ENCODE measurements around the gene SHC3.

SHC3 gene

DNA sequence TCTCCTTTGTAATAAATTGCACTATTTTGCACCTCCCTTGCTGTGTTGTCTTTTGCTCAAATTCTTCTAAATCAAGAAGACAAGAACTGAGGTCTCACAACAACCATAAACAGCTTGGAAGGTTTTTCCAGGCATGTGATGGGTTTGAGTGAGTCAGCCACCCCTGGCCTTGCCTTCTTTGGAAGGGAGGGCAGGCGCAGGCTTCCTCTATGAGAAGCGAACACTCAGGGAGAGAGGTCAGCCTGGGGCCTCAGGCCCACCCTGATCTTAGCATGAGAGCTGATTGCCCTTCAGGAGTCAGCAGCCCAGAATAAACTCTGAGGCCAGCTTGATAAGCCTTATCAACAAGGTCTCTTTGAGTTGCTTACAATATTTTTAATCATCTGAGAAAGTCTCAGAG is 155.7 kb downstream of the SHC3 start:
- no peak for DNase-seq (ENCODE audit: low read depth)

DNA sequence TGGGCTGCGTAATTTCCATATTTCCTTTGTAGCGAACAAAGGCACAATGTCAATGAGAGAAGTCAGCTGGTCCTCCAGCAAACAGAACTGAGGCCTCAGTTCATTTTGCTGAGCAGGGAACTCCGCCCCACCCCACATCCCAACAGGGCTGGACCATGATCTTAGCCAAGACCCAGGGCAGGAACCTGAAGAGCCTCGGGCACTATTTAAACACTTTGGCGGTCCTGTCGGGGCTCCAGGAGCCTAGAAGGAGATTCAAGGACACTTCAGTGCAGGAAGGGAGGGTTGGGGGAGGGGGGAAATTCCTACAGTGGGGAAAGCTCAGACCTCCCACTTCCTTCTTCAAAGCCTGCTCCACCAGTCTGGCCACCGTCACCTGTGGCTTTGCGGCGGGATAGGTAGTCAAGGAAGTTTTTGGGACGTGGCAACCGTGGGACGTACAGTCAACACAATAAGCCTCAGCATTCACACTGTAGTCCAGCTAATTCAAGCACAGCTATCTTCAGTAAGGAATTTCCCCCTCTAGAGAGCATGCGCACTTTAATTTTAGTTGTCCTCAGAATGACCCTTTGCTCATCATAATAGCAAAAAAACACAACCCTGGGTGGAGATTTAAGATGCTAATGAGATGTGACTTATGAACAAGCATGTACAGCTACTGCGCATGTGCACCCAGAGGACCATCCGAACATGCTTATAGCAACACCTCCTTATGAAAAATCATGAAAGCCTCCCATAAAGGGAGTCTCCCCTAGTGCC is 156.4 kb downstream of the SHC3 start:
- DNase-seq (ENCODE audit: low read depth), result no peak

GRCh38 chr9:89021154-89021803 is 157.3 kb downstream of the SHC3 start:
- DNase-seq (ENCODE audit: low read depth), result no peak

DNA sequence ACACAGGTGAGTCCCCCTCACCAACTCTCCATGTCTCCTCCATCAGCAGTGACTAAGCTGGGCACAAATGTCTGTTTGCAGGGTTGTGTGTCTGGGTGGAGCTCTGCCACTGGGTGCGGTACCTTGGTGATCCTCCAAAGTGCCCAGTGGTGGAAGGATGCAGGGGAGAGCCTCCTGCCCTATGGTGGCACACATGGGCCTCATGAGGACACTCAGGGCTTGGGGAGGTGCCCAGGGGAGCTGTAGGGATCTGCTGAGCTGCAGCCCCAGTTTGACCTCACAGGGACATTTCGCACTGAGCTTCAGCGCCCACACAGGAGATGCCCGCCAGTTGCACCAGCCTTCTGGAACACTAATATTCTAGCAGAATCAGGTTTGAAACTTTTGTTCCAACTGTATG is 157.9 kb downstream of the SHC3 start:
- no peak for DNase-seq (ENCODE audit: low read depth)

- DNase-seq (ENCODE audit: low read depth), result no peak
Measured at GRCh38 chr9:89015336-89015735, 163.3 kb downstream of the SHC3 start.

DNA sequence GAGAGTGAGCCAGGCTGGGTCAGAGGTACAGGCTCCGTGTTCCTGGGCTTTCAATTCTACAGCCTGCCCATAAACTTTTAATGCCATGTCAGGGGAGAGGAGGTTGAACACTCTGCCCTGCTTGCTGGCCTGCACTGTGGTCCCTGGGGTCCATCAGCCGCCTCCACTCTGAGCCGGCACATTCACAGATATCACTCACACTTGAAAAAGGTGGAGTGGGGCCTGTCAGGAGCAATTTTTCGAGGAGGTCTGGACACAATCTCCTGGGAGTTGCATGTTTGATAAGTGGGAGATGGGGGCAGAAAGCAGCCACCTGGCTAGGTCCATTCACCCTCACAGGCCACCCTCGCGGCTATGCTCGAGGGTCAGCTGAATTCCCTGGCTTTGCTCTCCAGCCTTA is 164.5 kb downstream of the SHC3 start:
- DNase-seq (ENCODE audit: low read depth), result no peak

DNA sequence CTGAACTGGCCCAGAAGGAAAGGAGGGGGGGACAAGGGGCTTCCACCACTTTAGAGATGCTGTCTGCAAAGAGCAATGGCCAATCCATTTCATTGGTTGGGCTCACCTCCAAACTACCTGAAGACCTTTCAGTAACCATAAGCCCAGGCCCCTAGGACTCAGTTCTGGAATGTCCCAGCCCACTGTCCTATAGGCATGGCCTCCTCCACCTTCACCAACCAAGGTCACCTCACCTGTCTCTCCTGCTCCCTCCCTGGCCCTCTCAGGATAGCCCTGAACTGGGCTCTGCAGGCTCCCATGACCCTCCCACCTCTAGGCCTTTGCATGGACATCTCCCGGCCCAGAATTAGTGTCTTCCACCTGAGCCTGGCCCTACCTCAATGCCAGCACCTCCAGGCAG is 165.0 kb downstream of the SHC3 start:
- no peak for DNase-seq (ENCODE audit: low read depth)

- DNase-seq (ENCODE audit: low read depth), result no peak
Measured at GRCh38 chr9:89012294-89013042, 166.2 kb downstream of the SHC3 start.

DNA sequence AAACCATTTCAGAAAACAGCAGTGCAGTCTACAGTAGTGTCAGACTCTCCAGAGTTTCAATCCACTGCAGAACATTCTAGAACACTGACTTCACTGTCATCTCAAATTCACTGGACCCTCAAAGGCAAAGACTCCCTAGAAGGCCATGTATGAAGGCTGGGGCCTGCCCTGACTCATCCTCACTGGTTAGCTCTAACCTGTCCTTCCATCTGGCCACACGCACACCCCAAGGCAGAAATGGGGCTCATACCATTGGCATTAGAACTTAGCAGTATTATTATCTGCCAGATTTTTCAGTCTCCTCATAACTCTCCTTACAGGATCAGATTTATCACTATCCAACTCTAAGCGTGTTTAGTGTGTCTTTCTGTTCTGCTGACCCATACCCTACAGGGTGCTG is 166.9 kb downstream of the SHC3 start:
- DNase-seq (ENCODE audit: low read depth), result no peak

DNA sequence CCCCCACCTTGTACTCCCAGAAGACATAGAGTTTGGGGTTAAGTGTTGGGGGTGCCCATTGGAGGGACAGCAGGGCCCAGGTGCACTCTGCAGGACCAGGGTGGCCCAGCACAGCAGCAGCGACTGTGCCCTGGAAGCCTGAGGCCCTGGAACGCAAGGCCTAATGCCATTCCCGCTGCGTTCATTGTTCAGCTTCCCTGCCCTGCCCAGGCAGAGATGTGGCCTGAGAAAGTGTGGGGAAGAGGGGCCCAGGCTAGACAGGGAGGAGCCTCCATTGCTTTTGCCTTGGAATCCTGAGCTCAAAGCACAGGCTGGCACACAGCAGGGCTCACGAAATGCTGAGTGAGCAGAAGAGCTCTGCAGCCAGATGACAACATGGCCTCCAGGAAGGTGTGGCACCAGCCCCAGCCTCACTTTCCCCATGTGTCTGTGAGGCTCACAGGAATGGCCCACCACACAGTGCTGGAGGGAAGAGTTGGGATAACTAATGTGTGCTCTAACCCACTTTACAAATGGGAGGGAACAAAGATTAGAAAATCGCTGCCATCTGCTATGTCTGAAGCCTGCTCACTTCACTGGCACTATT is 168.0 kb downstream of the SHC3 start:
- DNase-seq (ENCODE audit: low read depth), result no peak

DNA sequence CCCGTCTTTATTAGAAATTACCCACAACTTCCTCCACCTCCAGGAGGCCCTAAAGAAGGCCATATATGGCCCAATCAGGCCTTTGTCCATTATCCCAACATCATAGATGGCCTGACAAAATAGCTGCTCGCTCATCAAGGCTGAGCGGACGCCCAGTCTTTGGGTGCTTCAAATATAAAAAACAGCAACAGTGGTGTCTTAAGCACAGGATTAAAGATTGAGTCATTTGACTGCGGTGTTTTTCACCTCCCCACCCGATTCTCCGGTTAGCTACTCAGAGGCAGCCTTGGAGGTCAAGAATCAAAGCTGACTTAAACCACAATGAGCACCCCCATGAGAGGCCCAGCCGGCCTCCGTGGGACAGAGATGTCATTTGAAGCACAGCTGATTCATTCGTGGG is 168.6 kb downstream of the SHC3 start:
- DNase-seq (ENCODE audit: low read depth), result no peak

- DNase-seq (ENCODE audit: low read depth), result no peak
Measured at GRCh38 chr9:89009546-89009840, 169.1 kb downstream of the SHC3 start.

DNA sequence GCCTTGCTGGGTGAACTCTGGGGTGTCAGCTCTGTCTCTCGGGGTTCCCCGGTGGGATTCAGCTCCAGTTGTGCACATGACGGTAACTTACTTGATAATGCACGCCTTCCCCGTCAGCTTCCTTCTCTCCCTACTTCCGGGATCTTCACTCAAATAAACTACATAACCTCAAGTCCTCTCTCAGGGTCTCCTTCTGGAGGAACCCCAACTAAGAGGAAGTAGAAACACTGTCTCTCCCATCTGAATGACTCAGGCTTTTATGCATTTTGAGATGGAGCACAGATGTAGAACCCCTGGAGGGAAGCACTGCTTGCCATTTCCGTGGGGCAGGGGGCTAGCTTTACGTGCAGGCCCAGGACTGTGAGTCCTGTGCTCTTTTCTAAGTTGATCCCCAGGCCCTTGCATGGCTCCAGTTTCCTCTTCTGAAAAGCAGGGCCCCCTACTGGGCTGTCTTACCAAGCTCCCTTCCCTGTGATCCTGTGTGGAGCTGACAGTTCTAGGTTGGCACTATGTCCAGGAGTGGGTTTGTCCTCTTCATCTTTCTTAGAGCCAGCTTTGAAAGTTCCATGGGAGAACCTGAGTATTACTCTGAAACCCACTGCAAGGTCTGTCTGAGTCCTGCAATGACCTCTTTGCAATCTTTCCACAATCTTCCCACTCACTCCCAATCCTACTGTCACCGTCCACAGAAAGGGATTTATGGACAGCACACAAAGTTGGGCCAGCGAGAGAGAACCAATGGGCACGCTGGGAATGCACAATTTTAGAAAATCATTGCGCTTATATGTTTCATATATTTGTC is 169.7 kb downstream of the SHC3 start:
- no peak for DNase-seq (ENCODE audit: low read depth)

DNA sequence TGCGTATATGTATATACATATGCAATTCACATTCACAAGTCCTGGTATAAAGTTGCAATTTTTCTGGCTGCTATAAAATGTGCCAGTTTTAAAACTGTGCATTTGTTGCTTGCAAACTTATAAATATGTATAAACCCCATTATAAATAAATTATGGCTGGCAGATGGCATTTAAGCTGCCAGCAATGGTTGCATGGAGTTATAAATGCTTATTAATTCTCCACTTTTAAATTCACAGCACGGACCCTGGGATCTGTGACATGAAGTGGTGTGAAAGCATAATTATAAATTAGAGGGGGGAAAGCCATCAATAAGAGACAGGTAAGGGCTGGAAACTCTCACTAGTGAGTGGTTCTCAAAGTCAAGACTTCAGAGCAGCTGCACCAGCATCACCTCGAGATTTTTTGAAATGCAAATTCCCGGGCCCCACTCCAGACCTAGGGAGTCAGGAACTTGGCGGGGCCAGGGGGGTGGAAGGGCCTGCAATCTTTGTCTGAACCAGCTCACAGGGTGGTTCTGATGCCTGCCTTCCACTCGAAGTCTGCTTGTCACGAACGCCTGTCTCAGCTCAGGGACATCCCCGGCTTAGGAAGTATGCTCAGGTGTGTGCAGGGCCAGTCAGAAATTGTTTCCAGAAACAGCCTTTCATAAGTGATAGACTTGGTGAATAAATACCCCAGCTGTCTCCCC is 170.4 kb downstream of the SHC3 start:
- DNase-seq (ENCODE audit: low read depth), result no peak

GRCh38 chr9:89006996-89007967 is 171.3 kb downstream of the SHC3 start:
- no peak for DNase-seq (ENCODE audit: low read depth)

GRCh38 chr9:89006267-89006666 is 172.4 kb downstream of the SHC3 start:
- no peak for DNase-seq (ENCODE audit: low read depth)

DNA sequence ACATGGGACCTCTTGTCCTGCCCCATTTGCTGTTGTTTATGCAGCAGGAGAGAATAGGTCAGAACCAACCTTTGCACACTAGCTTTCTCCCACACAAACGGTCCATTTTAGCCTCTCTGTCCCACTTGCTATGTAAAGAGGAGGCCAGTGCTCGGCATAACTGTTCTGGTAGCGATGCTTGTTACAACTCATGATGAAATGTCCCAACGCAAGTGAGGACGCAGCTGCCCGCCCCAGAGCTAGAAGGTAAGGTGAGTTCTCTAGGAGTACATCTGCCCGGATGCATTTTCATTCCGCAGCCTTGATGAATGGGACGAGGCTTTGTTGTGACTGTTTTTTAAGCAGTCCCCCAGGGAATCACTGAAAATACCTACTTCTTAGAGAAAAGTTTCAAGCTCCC is 173.3 kb downstream of the SHC3 start:
- DNase-seq (ENCODE audit: low read depth), result no peak

DNA sequence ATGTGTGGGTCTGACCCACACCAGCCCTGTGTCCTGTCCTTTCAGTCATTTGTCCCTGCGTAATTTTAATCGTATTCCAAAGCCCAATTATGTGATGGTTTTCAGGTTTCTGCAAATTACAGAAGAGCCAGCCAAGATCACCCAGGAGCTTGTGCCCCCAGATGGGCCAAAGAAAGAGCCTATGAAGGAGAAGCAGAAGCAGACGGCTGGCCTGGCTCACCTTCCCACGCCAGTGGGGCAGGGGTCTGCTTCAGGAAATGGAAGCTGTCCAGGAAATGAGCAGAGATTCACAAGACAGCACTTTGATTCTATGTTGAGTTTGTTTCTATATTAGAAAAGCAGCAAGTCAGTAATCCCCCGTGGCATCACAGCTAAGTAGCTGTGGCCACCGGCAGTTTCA is 175.6 kb downstream of the SHC3 start:
- no peak for DNase-seq (ENCODE audit: low read depth)

GRCh38 chr9:89001917-89002540 is 176.6 kb downstream of the SHC3 start:
- DNase-seq (ENCODE audit: low read depth), result no peak

Data from activated gamma-delta T cell treated with anti-CD3 and anti-CD28 coated beads, Interleukin-2, amount 50 U/mL, for 16 hours (primary cell).